H1 (cell line): ENCODE measurements around the gene EWSR1. TPM values are rescaled to one million over a fixed set of nuclear protein-coding genes. Genes with fewer than 3 reads are reported as not detected.

Source experiments
- BACH1 ChIP-seq: IDR thresholded peaks from 2 replicates; pipeline ENCODE4 v1.6.1; 2012; ENCODE audit warnings: low read length, improper control_type of control experiment
- polyA plus RNA-seq, 7 experiments: library from polyadenylated mRNA; depleted of rRNA in 3 of 7; stranded (reverse) in 5 of 7; unstranded in 2 of 7; fragments of >200 nt in 5 of 7; fragments of 200-250 nt in 2 of 7; gene quantifications; 1 replicate in 5 of 7; 2 replicates in 1 of 7; 4 replicates in 1 of 7; pipeline versions ENCODE4 v1.2.1 to v1.2.3, GENCODE V29; 2011 to 2013; ENCODE audit warnings: missing spikeins in 2 of 7, mixed read lengths in 2 of 7
- total RNA-seq: library from RNA; stranded (reverse); fragmentation: NEBNext Ultra II Directional; extraction: Animal tissue kit (Norgen Biotek cat#: 25700); gene quantifications from 2 replicates; pipeline ENCODE4 v1.2.1, GENCODE V29; 2021
- TF ChIP-seq, protein P1 (sequence below): IDR thresholded peaks from 2 replicates; pipeline ENCODE4 v1.6.1; 2012; ENCODE audit warnings: inconsistent platforms

Gene EWSR1
- total and polyA plus RNA-seq, 2 of the 8 experiments (the other 6 are each of a cell fraction or from before 2014, with no cell fraction given) = 387 to 930 TPM

GRCh38 chr22:29325785-29326315 lies 57.8 kb downstream of the EWSR1 start (continued):
- TF ChIP-seq BACH1 = no peak
- TF ChIP-seq, protein P1, sequence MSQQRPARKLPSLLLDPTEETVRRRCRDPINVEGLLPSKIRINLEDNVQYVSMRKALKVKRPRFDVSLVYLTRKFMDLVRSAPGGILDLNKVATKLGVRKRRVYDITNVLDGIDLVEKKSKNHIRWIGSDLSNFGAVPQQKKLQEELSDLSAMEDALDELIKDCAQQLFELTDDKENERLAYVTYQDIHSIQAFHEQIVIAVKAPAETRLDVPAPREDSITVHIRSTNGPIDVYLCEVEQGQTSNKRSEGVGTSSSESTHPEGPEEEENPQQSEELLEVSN = no peak
